HepG2 (cell line): ENCODE data around the gene SRP68. TPM values are rescaled to one million over a fixed set of nuclear protein-coding genes. Genes with fewer than 3 reads are reported as not detected.

ENCODE experiments used
- CAMTA2 ChIP-seq: sonication (generic); formaldehyde crosslinking; IDR thresholded peaks from 2 replicates; pipeline ENCODE4 v1.4.0; 2020; ENCODE audit warnings: mild to moderate bottlenecking, missing genetic modification reagents, borderline replicate concordance
- CBX2 ChIP-seq, 2 experiments: fragments of 200-600 bp in 1 of 2; sonication (generic); formaldehyde crosslinking in 1 of 2; IDR thresholded peaks; 2 replicates each; pipeline versions ENCODE4 v1.7.0 to v1.8.1; 2018 to 2022; ENCODE audit warnings: low read depth in 2 of 2, low read length in 1 of 2, mild to moderate bottlenecking in 1 of 2, missing genetic modification reagents in 1 of 2
- ELK4 ChIP-seq: sonication (generic); formaldehyde crosslinking; IDR thresholded peaks from 2 replicates; pipeline ENCODE4 v1.9.0; 2021; ENCODE audit warnings: missing genetic modification reagents, borderline replicate concordance
- MBD4 ChIP-seq: IDR thresholded peaks from 2 replicates; pipeline ENCODE4 v1.6.1; 2012; ENCODE audit warnings: low read length, inconsistent platforms, borderline replicate concordance
- PREB ChIP-seq: sonication (generic); formaldehyde crosslinking; IDR thresholded peaks from 2 replicates; pipeline ENCODE4 v1.4.0; 2020; ENCODE audit warnings: missing genetic modification reagents
- REPIN1 ChIP-seq: sonication (generic); formaldehyde crosslinking; IDR thresholded peaks from 2 replicates; pipeline ENCODE4 v1.8.0; 2022; ENCODE audit warnings: missing genetic modification reagents, low read depth, mild to moderate bottlenecking, borderline replicate concordance
- REST ChIP-seq, 2 experiments: IDR thresholded peaks; 2 replicates each; pipeline ENCODE4 v1.6.1; 2011 to 2012; ENCODE audit warnings: low read length in 2 of 2, borderline replicate concordance in 1 of 2, low read depth in 1 of 2, mild to moderate bottlenecking in 1 of 2, moderate library complexity in 1 of 2
- SALL1 ChIP-seq: sonication (generic); formaldehyde crosslinking; IDR thresholded peaks from 2 replicates; pipeline ENCODE4 v1.8.0; 2022; ENCODE audit warnings: mild to moderate bottlenecking, missing genetic modification reagents
- SNAPC4 ChIP-seq: sonication (generic); formaldehyde crosslinking; IDR thresholded peaks from 2 replicates; pipeline ENCODE4 v1.4.0; 2020; ENCODE audit warnings: mild to moderate bottlenecking, missing genetic modification reagents
- SSRP1 ChIP-seq: IDR thresholded peaks from 2 replicates; pipeline ENCODE4 v1.6.1; 2016; ENCODE audit warnings: control low read depth
- ZBTB8A ChIP-seq: sonication (generic); formaldehyde crosslinking; IDR thresholded peaks from 2 replicates; pipeline ENCODE4 v1.4.0; 2020; ENCODE audit warnings: mild to moderate bottlenecking, low read depth, missing genetic modification reagents, borderline replicate concordance
- ZNF343 ChIP-seq: sonication (generic); formaldehyde crosslinking; IDR thresholded peaks from 2 replicates; pipeline ENCODE4 v1.4.0; 2020; ENCODE audit warnings: mild to moderate bottlenecking, missing genetic modification reagents
- ZNF484 ChIP-seq: sonication (generic); formaldehyde crosslinking; IDR thresholded peaks from 2 replicates; pipeline ENCODE4 v1.5.1; 2020; ENCODE audit warnings: mild to moderate bottlenecking, low read depth, missing genetic modification reagents, borderline replicate concordance
- ZNF552 ChIP-seq: sonication (generic); formaldehyde crosslinking; IDR thresholded peaks from 2 replicates; pipeline ENCODE4 v1.9.0; 2022; ENCODE audit warnings: missing genetic modification reagents, mild to moderate bottlenecking, borderline replicate concordance
- ZNF670 ChIP-seq: sonication (generic); formaldehyde crosslinking; IDR thresholded peaks from 2 replicates; pipeline ENCODE4 v1.8.0; 2022; ENCODE audit warnings: mild to moderate bottlenecking, missing genetic modification reagents, borderline replicate concordance
- ZNF777 ChIP-seq: sonication (generic); formaldehyde crosslinking; IDR thresholded peaks from 2 replicates; pipeline ENCODE4 v1.4.0; 2020; ENCODE audit warnings: missing genetic modification reagents
- polyA plus RNA-seq, 8 experiments: library from polyadenylated mRNA; depleted of rRNA in 3 of 8; stranded (reverse) in 7 of 8; unstranded in 1 of 8; fragments of >200 nt; fragmentation: Illumina TruSeq in 4 of 8; extraction: Trizol in 4 of 8; gene quantifications; 2 replicates each; pipeline versions ENCODE4 v1.2.1 to v1.2.3, GENCODE V29; 2011 to 2016; ENCODE audit warnings: low read depth in 4 of 8, missing spikeins in 1 of 8, mixed read lengths in 1 of 8; ENCODE audit not compliant: insufficient read depth in 1 of 8
- total RNA-seq, 5 experiments: library from RNA; depleted of rRNA; stranded (reverse); fragments of >200 nt; fragmentation: Illumina TruSeq; extraction: Trizol; gene quantifications; 2 replicates each; pipeline ENCODE4 v1.2.3, GENCODE V29; 2016; ENCODE audit warnings: low read depth in 1 of 5

SRP68 gene
- total and polyA plus RNA-seq, 2 of the 13 experiments (the other 11 are each of a cell fraction or from before 2014, with no cell fraction given) = 39.8 to 74.3 TPM

GRCh38 chr17:76078860-76079534, 6.7 kb upstream of the SRP68 start, which contains the start of gene ZACN (continued):
- no peak for TF ChIP-seq MBD4
- TF ChIP-seq REPIN1 (CRISPR knock-in tag) = no peak
- no peak for TF ChIP-seq ZBTB8A (CRISPR knock-in tag)
- 0 out of 2 replicates have a peak, but pooled peaks have one; percentile 21 for TF ChIP-seq SSRP1 (CRISPR knock-in tag)
- no peak for TF ChIP-seq CBX2 (IDR thresholded peaks at IDR 0.05; ENCODE audit: low read depth, low read length)
- TF ChIP-seq CBX2 (CRISPR knock-in tag; IDR thresholded peaks at IDR 0.05; ENCODE audit: low read depth) = no peak
- TF ChIP-seq ZNF343 (CRISPR knock-in tag) = 0 out of 2 replicates have a peak, but pooled peaks have one; percentile 49
- no peak for TF ChIP-seq ZNF484 (CRISPR knock-in tag)
- no peak for TF ChIP-seq REST (IDR thresholded peaks at IDR 0.05; ENCODE audit: borderline replicate concordance in 1 of 2, low read depth in 1 of 2, low read length in 2 of 2)
- TF ChIP-seq ELK4 = no peak
- no peak for TF ChIP-seq PREB (CRISPR knock-in tag)
- TF ChIP-seq ZNF670 (CRISPR knock-in tag) = no peak
- TF ChIP-seq ZNF552 (CRISPR knock-in tag) = no peak
- no peak for TF ChIP-seq ZNF777 (CRISPR knock-in tag)
- TF ChIP-seq CAMTA2 (CRISPR knock-in tag) = no peak
- no peak for TF ChIP-seq SNAPC4
- TF ChIP-seq SALL1 = no peak
